GM12873 (cell line): ENCODE data around the gene MT1F.

ENCODE experiments used
- CTCF ChIP-seq: IDR thresholded peaks from 2 replicates; pipeline ENCODE4 v1.5.1; 2012; ENCODE audit warnings: low read depth, mild to moderate bottlenecking, moderate library complexity, low read length, control low read depth; ENCODE audit not compliant: insufficient read depth; ENCODE audit errors: missing control alignments

MT1F gene

GRCh38 chr16:56667581-56668571, 10.1 kb downstream of the MT1F start, which contains the start of gene MT1G:
TSS of gene MT1G (minus strand) at chr16:56668065. CDS start at chr16:56667993, 72 bp downstream.
- no peak for TF ChIP-seq CTCF

GRCh38 chr16:56669005-56669839, 11.5 kb downstream of the MT1F start, which contains the start of gene MT1H:
TSS of gene MT1H (plus strand) at chr16:56669814. CDS start at chr16:56669885, 71 bp downstream.
- no peak for TF ChIP-seq CTCF

GRCh38 chr16:56669840-56670619, 12.3 kb downstream of the MT1F start:
- TF ChIP-seq CTCF, result no peak

GRCh38 chr16:56670620-56670934, 12.8 kb downstream of the MT1F start:
- TF ChIP-seq CTCF, result no peak

GRCh38 chr16:56672761-56673536, 15.2 kb downstream of the MT1F start:
- no peak for TF ChIP-seq CTCF

- TF ChIP-seq CTCF, result peak; percentile 63
These were observed 16.2 kb downstream of the MT1F start for GRCh38 chr16:56673921-56674320.
